Peyer's patch (tissue), 4 donors: ENCODE results near the gene ZNF234. TPM values are rescaled to one million over a fixed set of nuclear protein-coding genes. Genes with fewer than 3 reads are reported as not detected.
"Not testable (repeated sequence)": the region's sequence is repeated elsewhere in the genome, so short reads cannot be mapped to it uniquely, and the experiment has no call there.

Source experiments
- DNase-seq, 3 donors: peaks; one replicate each; pipeline ENCODE4 v3.0.0-alpha.2; 2017 to 2019
- H3K27ac ChIP-seq, 4 donors: fragments of 200-600 bp; sonication (generic); one replicate each; pipeline ENCODE4 v1.5.1; 2016 to 2019
- H3K27me3 ChIP-seq, 2 donors: fragments of 200-600 bp; sonication (generic); one replicate each; pipeline ENCODE4 v1.5.1; 2019
- H3K36me3 ChIP-seq, 3 donors: fragments of 200-600 bp; sonication (generic); one replicate each; pipeline ENCODE4 v1.5.1; 2016 to 2019
- H3K4me1 ChIP-seq, 4 donors: fragments of 200-600 bp; sonication (generic); one replicate each; pipeline ENCODE4 v1.5.1; 2016 to 2019
- H3K4me3 ChIP-seq, 4 donors: fragments of 200-600 bp; sonication (generic); 1 replicate in 3 of 4; 2 replicates in 1 of 4; pipeline ENCODE4 v1.5.1; 2016 to 2019; ENCODE audit warnings: mild to moderate bottlenecking in 1 of 4
- H3K9me3 ChIP-seq, 4 donors: fragments of 200-600 bp; sonication (generic); one replicate each; pipeline ENCODE4 v1.5.1; 2016 to 2019; ENCODE audit warnings: mild to moderate bottlenecking in 1 of 4
- CTCF ChIP-seq, 6 experiments: fragments of 450-650 bp in 4 of 6; fragments of 200-600 bp in 2 of 6; sonication (generic) in 1 of 6; IDR thresholded peaks; one replicate each; pipeline ENCODE4 v1.5.1; 2017 to 2019; ENCODE audit warnings: antibody characterized with exemption in 6 of 6, mild to moderate bottlenecking in 3 of 6, moderate library complexity in 1 of 6
- POLR2A ChIP-seq, 2 donors: fragments of 450-650 bp; IDR thresholded peaks; one replicate each; pipeline ENCODE4 v1.5.1; 2017; ENCODE audit warnings: antibody characterized with exemption in 2 of 2, mild to moderate bottlenecking in 2 of 2, moderate library complexity in 2 of 2
- total RNA-seq, 4 donors: library from RNA; depleted of rRNA; stranded (reverse); fragments of >200 nt; gene quantifications; one replicate each; pipeline ENCODE4 v1.1.0, GENCODE V29; 2016

The ZNF234 gene
- total RNA-seq, 4 donors from 2014 or later, result 4.2 to 14.9 (median 10.3) TPM

DNA sequence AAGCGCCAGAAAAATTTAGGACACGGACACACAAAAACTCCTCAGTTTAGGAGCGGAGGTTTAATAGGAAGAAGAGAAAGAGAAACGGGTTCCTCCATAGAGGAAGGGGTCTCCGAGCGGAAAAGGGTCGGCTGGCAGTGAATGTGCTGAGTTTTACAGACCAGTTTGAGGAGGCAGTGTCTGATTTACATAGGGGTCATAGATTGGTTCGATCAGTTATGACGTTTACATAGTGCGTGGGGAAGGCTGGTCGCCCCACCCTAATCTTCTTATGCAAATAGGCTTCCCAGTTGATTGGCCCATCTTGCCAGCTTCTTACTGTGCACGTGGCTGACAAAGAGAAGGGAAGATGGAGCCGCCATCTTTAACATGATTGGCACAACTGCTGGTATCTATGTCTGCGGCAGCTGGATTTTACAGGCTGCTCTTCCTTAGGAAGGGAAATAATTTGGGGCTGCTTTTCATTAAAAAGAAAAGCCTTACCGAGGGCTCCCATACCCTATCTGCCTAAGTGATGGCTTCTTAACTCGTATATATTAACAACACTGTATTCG, 29.4 kb upstream of the ZNF234 start:
- H3K36me3 ChIP-seq, result peaks cover 0 to 18% (median 0%) of the 10 kb centered on the region in 3 donors
- no peaks in the 10 kb centered on the region for H3K27me3 ChIP-seq
- TF ChIP-seq CTCF (IDR thresholded peaks at IDR 0.05) (no peak), POLR2A (IDR thresholded peaks at IDR 0.05) (no peak)
- DNase-seq, result no peak
- peaks cover 0 to 26% (median 9%) of the 10 kb centered on the region in 4 donors for H3K9me3 ChIP-seq
- peak overlapping the region in 1 of 4 donors; percentile 62 for H3K4me3 ChIP-seq
- H3K4me1 ChIP-seq, result peaks cover 0 to 19% (median 0%) of the 10 kb centered on the region in 4 donors
- H3K27ac ChIP-seq, result no peak overlapping the region

- Histone ChIP-seq H3K27me3 (no peaks in the 10 kb centered on the region), H3K9me3 (peaks cover 0 to 18% (median 5%) of the 10 kb centered on the region in 4 donors), H3K27ac (peak overlapping the region in 2 of 4 donors; percentile 28 to 69), H3K4me1 (peaks cover 0 to 19% (median 0%) of the 10 kb centered on the region in 4 donors), H3K4me3 (peak overlapping the region; percentile 44 to 77 (median 63)), H3K36me3 (peaks cover 0 to 21% (median 0%) of the 10 kb centered on the region in 3 donors)
- no peak for DNase-seq
- TF ChIP-seq CTCF (IDR thresholded peaks at IDR 0.05), result no peak
- TF ChIP-seq POLR2A (IDR thresholded peaks at IDR 0.05), result no peak
These were observed 28.6 kb upstream of the ZNF234 start for GRCh38 chr19:44112802-44113137.

- Histone ChIP-seq H3K27ac (peak within 1 kb of the TSS; percentile 3 to 72 (median 61)), H3K4me1 (peaks cover 0 to 19% (median 0%) of the 10 kb centered on the region in 4 donors), H3K9me3 (peaks cover 0 to 13% (median 3%) of the 10 kb centered on the region in 4 donors), H3K27me3 (no peaks in the 10 kb centered on the region), H3K36me3 (peaks cover 0 to 21% (median 0%) of the 10 kb centered on the region in 3 donors), H3K4me3 (peak within 1 kb of the TSS; percentile 44 to 77 (median 63))
- DNase-seq, result peak; percentile 91 to 98 (median 93)
- peak in 2 of 6 experiments; percentile 19 to 25 for TF ChIP-seq CTCF (IDR thresholded peaks at IDR 0.05)
- peak in 1 of 2 donors; percentile 21 for TF ChIP-seq POLR2A (IDR thresholded peaks at IDR 0.05)
These were observed 28.1 kb upstream of the ZNF234 start, which contains the start of gene ZNF225 for GRCh38 chr19:44113138-44113783. Gene ZNF225 (plus strand): TSS chr19:44113399. CDS start chr19:44115828, 2,429 bp downstream.

DNA sequence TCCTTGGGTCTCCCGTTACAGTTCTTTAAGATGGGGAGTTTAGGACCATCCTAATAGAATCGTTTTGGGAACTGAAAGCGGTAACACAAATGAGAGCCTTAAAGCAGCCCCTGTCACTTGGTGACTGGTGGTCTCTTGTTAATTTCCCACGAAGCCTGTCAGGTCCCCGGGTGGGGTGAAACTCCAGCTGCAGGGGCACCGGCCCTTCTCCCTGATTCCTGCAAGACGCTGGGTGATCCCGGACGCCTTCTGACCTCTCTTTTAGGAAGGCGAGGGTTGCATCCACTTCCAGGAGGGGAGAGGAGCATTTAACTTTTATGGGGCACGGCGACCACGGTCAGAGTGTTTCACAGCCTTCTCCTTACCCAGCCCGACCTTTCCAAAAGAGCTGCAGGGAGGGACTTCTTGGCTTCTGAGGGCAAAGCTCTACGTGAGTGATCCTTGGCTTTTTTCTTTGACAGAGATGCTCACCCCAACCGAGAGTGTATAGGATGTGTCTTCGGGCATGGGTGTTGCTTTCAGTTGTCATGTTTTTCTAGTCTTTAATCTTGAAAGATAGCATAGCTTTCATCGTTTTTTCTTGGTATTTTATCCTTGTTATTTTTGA, 27.5 kb upstream of the ZNF234 start:
- no peak for DNase-seq
- Histone ChIP-seq H3K27me3 (no peaks in the 10 kb centered on the region), H3K4me1 (peaks cover 0 to 19% (median 0%) of the 10 kb centered on the region in 4 donors), H3K4me3 (peak overlapping the region; percentile 44 to 77 (median 63)), H3K9me3 (peaks cover 0 to 9% (median 3%) of the 10 kb centered on the region in 4 donors), H3K27ac (peak overlapping the region; percentile 3 to 72 (median 61)), H3K36me3 (peaks cover 0 to 26% (median 0%) of the 10 kb centered on the region in 3 donors)
- no peak for TF ChIP-seq CTCF (IDR thresholded peaks at IDR 0.05)
- no peak for TF ChIP-seq POLR2A (IDR thresholded peaks at IDR 0.05)

GRCh38 chr19:44121162-44121561, 20.2 kb upstream of the ZNF234 start:
- H3K27ac ChIP-seq, DNase-seq, H3K4me3 ChIP-seq, H3K4me1 ChIP-seq, H3K27me3 ChIP-seq: not testable (repeated sequence)
- Histone ChIP-seq H3K9me3 (peaks cover 0 to 14% (median 0%) of the 10 kb centered on the region in 4 donors), H3K36me3 (peaks cover 0 to 98% (median 1%) of the 10 kb centered on the region in 3 donors)

GRCh38 chr19:44131955-44132354, 9.4 kb upstream of the ZNF234 start:
- no peaks in the 10 kb centered on the region for H3K4me1 ChIP-seq
- peaks cover 0 to 35% (median 0%) of the 10 kb centered on the region in 4 donors for H3K9me3 ChIP-seq
- H3K27me3 ChIP-seq, result no peaks in the 10 kb centered on the region
- no peak for TF ChIP-seq POLR2A (IDR thresholded peaks at IDR 0.05)
- TF ChIP-seq CTCF (IDR thresholded peaks at IDR 0.05), result no peak
- no peak for DNase-seq
- H3K27ac ChIP-seq, result no peak overlapping the region
- H3K36me3 ChIP-seq, result peaks cover 0 to 39% (median 0%) of the 10 kb centered on the region in 3 donors
- H3K4me3 ChIP-seq, result no peak overlapping the region
